NCI-H146 treated with DMSO at 0.1 percent for 48 hours (cell line): Measurements from ENCODE around the gene KY.

Experiments used
- DNase-seq: peaks from one replicate; lab custom pipeline; 2025; ENCODE audit not compliant: unreplicated experiment; lab: John Stamatoyannopoulos, UW

The KY gene, protein sequence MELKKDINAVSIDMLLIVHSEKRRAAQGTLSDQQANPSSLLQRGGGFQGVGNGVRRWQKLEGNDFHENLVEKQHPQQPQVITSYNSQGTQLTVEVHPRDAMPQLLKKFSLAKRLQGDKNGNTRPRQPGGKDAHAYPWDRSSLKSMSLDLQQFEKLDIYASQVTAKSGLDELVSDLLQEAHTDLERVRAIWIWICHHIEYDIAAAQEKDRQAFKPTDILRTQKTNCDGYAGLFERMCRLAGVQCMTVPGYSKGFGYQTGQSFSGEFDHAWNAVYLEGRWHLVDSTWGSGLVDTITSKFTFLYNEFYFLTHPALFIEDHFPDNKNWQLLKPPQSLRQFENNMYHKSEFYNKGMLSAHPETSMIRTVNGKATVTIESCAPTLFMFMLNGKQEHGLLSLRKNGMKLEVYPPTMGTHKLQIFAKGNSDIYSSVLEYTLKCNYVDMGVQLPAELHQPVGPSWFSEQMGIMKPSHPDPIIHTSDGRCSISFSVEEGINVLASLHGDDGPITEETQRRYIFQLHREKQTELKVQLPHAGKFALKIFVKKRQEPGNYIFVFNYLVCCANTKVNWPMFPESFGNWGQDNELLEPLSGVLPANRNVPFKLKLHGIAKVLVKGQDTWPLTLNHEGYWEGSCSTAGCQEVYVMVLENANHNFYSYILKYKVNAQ

GRCh38 chr3:134650431-134651346 lies at the start of gene KY:
TSS of gene KY (minus strand) at chr3:134651022. CDS start at chr3:134650960, 62 bp downstream.
- DNase-seq, result peak; percentile 65

DNA sequence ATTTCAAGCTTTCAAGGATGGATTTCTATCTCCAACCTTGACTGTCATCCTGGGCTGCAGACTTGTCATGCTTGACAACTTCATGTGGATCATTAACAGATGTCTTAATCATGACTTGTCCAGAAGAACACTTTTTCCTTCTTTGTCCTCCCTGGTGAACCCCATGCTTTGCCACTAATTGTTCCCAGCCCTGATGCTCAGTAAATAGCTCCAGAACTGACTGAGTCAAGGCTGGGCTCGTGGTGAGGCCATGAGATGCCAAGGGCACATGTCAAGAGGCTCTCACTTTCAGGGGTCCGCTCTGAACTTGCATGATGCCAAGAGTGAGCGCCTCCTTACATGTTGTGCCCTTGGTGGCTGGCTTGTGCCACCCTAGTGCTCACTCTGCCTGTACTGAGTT lies 48.9 kb upstream of the KY start:
- DNase-seq, result no peak

DNA sequence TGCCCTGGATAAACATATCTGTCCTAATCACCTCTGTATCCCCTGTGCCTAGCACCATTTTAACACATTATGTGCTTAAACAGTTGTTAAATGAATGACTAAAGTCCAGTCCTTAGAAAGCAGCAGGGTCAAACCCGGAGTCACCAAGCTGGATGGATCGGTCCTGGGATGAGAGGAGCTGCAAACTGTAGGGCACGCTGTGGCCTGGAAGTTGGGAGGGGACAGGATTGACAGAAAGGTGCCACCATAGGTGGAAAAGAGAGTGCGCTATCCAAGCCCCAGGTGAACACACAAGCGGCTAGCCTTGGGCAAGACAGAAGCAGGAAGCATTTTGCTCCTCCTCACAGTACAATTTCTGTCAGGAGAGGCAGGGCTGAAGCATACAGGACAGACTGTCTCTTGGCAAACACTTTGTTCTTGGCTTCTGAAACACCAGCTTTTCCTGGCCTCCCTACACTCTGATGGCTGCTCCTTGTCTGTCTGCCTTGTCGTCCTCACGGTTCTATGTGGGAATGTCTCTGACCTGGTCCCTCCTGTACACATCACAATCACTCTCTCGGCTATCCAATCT lies 48.4 kb upstream of the KY start:
- no peak for DNase-seq

- DNase-seq, result no peak
These were observed 47.2 kb upstream of the KY start for GRCh38 chr3:134697830-134698689.

- DNase-seq, result no peak
These were observed 45.3 kb upstream of the KY start for GRCh38 chr3:134696155-134696554.

DNA sequence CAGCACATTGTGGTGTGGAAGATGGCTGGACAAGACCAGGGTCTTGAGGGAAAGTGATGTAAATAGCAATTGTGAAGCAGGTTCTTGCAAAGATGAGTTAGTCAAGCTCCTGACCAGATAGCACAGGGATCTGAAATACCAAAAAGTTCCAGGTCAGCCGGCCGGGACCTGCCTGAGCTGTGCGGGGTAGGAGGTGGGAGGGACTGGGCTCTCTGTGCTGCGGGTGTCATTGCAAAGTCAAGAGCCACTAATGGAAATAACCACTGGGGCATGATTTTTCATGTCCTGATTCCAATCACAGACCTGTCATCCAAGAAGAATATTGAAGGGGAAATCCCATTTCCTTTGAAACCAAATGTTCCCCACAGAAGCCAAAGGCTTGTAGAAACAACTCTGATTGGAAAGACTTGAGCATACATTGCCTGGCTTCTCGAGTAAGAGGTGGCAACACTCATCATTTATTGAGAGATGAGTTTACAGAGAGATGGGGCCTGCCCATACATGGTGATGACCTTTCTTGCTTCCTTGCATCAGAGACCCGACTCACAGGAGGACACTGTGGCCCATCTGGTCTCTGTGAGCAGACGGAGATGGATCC lies 44.2 kb upstream of the KY start:
- no peak for DNase-seq

- no peak for DNase-seq
These were observed 43.6 kb upstream of the KY start for GRCh38 chr3:134694466-134694865.

GRCh38 chr3:134693804-134694203 lies 43.0 kb upstream of the KY start:
- no peak for DNase-seq

DNA sequence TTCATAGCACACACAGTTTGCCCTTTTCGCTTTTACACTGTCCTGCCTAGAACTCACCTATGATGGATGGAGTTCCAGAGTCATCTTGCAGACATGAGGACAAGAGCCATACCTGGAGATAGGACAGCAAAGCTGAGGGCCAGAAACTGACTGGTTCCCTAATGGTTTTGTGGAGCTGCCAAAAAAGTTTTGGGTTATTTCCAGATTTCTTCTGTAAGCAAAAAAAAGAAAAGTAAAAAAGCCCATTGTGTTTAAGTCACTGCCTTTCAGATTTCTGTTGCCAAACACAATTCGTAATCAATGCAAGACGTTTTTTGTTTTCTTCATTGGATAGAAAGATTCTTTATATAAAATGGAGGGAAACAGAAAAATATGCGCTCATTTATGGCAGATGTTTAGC lies 42.4 kb upstream of the KY start:
- DNase-seq, result no peak

DNA sequence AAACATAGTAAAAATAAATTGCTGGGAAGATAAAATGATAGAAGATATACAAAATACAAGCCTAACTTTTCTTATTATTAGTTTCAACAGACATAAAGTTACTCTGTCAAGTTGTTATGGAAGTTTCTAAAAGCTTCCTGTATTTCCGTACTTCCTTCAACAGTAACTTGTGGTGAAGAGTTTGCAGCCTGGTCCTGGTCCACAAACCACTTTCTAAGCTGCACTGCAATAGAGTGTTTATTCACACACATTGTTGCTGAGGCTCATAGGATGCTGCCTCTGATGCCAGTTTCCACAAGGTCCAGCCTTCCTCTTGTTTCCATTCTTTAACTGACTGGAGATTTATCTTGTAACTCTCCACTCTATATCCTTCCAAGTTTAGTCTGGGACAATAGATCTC lies 39.4 kb upstream of the KY start:
- DNase-seq, result no peak

- no peak for DNase-seq
These were observed 36.8 kb upstream of the KY start for GRCh38 chr3:134687642-134688041.

- no peak for DNase-seq
These were observed 35.3 kb upstream of the KY start for GRCh38 chr3:134685929-134686802.

GRCh38 chr3:134682196-134682880 lies 31.5 kb upstream of the KY start:
- DNase-seq, result no peak

DNA sequence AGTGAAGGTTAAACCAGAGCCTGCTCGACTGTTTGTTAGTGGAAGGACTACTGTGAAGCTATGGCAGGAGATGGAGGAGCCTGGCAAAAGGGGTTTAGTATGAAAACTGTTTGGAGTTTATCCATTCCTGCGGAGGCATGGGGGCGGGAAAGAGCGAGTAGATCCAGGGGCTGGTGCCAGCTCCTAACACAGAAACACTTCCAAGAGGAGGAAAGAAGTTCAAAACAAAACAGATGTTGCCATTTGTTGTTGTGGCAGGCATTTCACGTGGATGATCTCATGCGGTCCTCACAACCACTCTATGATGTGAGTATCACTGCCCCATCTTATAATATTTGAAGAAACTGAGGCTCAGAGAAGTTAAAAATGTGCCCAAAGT lies 30.7 kb upstream of the KY start:
- DNase-seq, result no peak

- no peak for DNase-seq
These were observed 30.1 kb upstream of the KY start for GRCh38 chr3:134680796-134681521.

GRCh38 chr3:134677987-134678308 lies 27.1 kb upstream of the KY start:
- DNase-seq, result peak; percentile 37

- DNase-seq, result peak; percentile 11
These were observed 26.6 kb upstream of the KY start for GRCh38 chr3:134677196-134677986.
